ENCODE data around the gene PRKCZ.

The PRKCZ gene

GRCh38 chr1:2181752-2182151 is 131.5 kb downstream of the PRKCZ start:
- H3K4me3 ChIP-seq (ENCODE audit: low read length in 2 of 2): no peak overlapping the region
- no peaks in the 10 kb centered on the region for H3K9me3 ChIP-seq (ENCODE audit: control insufficient read depth in 2 of 2, low read length in 2 of 2)
- no peak overlapping the region for H3K27ac ChIP-seq (ENCODE audit: low read length)
- no peaks in the 10 kb centered on the region for H3K4me1 ChIP-seq (ENCODE audit: control insufficient read depth, insufficient read depth, low read length)
- H3K27me3 ChIP-seq (ENCODE audit: control insufficient read depth in 1 of 2, insufficient read depth in 2 of 2, low read length in 2 of 2): no peaks in the 10 kb centered on the region
- peaks cover 3 to 7% of the 10 kb centered on the region in 2 donors for H3K36me3 ChIP-seq (ENCODE audit: control insufficient read depth in 2 of 2, insufficient read depth in 2 of 2, low read length in 2 of 2)
- no peak overlapping the region for H3K9ac ChIP-seq (ENCODE audit: low read length in 2 of 2)

GRCh38 chr1:2182376-2182775 is 132.2 kb downstream of the PRKCZ start:
- Histone ChIP-seq H3K9me3 (ENCODE audit: control insufficient read depth in 2 of 2, low read length in 2 of 2) (no peaks in the 10 kb centered on the region), H3K27ac (ENCODE audit: low read length) (no peak overlapping the region), H3K27me3 (ENCODE audit: control insufficient read depth in 1 of 2, insufficient read depth in 2 of 2, low read length in 2 of 2) (no peaks in the 10 kb centered on the region), H3K4me3 (ENCODE audit: low read length in 2 of 2) (no peak overlapping the region), H3K4me1 (ENCODE audit: control insufficient read depth, insufficient read depth, low read length) (no peaks in the 10 kb centered on the region), H3K9ac (ENCODE audit: low read length in 2 of 2) (no peak overlapping the region), H3K36me3 (ENCODE audit: control insufficient read depth in 2 of 2, insufficient read depth in 2 of 2, low read length in 2 of 2) (peaks cover 3 to 7% of the 10 kb centered on the region in 2 donors)

- Histone ChIP-seq H3K4me3 (ENCODE audit: low read length in 2 of 2) (no peak overlapping the region), H3K27ac (ENCODE audit: low read length) (no peak overlapping the region), H3K36me3 (ENCODE audit: control insufficient read depth in 2 of 2, insufficient read depth in 2 of 2, low read length in 2 of 2) (peaks cover 3 to 7% of the 10 kb centered on the region in 2 donors), H3K27me3 (ENCODE audit: control insufficient read depth in 1 of 2, insufficient read depth in 2 of 2, low read length in 2 of 2) (no peaks in the 10 kb centered on the region), H3K4me1 (ENCODE audit: control insufficient read depth, insufficient read depth, low read length) (peaks cover under 1% of the 10 kb centered on the region), H3K9me3 (ENCODE audit: control insufficient read depth in 2 of 2, low read length in 2 of 2) (no peaks in the 10 kb centered on the region), H3K9ac (ENCODE audit: low read length in 2 of 2) (no peak overlapping the region)
Observed at GRCh38 chr1:2183937-2184334, 133.7 kb downstream of the PRKCZ start.

- Histone ChIP-seq H3K9me3 (ENCODE audit: control insufficient read depth in 2 of 2, low read length in 2 of 2) (no peaks in the 10 kb centered on the region), H3K9ac (ENCODE audit: low read length in 2 of 2) (no peak overlapping the region), H3K4me1 (ENCODE audit: control insufficient read depth, insufficient read depth, low read length) (peaks cover 4% of the 10 kb centered on the region), H3K27me3 (ENCODE audit: control insufficient read depth in 1 of 2, insufficient read depth in 2 of 2, low read length in 2 of 2) (no peaks in the 10 kb centered on the region), H3K36me3 (ENCODE audit: control insufficient read depth in 2 of 2, insufficient read depth in 2 of 2, low read length in 2 of 2) (peaks cover 3 to 7% of the 10 kb centered on the region in 2 donors), H3K4me3 (ENCODE audit: low read length in 2 of 2) (no peak overlapping the region), H3K27ac (ENCODE audit: low read length) (no peak overlapping the region)
Observed at GRCh38 chr1:2184531-2184930, 134.3 kb downstream of the PRKCZ start.

- H3K27ac ChIP-seq (ENCODE audit: low read length): no peak overlapping the region
- H3K36me3 ChIP-seq (ENCODE audit: control insufficient read depth in 2 of 2, insufficient read depth in 2 of 2, low read length in 2 of 2): peaks cover 3 to 7% of the 10 kb centered on the region in 2 donors
- H3K27me3 ChIP-seq (ENCODE audit: control insufficient read depth in 1 of 2, insufficient read depth in 2 of 2, low read length in 2 of 2): no peaks in the 10 kb centered on the region
Observed at GRCh38 chr1:2184934-2185333, 134.7 kb downstream of the PRKCZ start.

GRCh38 chr1:2185880-2186855 is 136.0 kb downstream of the PRKCZ start:
- H3K4me1 ChIP-seq (ENCODE audit: control insufficient read depth, insufficient read depth, low read length): peaks cover 20% of the 10 kb centered on the region
- H3K9me3 ChIP-seq (ENCODE audit: control insufficient read depth in 2 of 2, low read length in 2 of 2): no peaks in the 10 kb centered on the region
- no peaks in the 10 kb centered on the region for H3K27me3 ChIP-seq (ENCODE audit: control insufficient read depth in 1 of 2, insufficient read depth in 2 of 2, low read length in 2 of 2)
- peaks cover 3 to 4% of the 10 kb centered on the region in 2 donors for H3K36me3 ChIP-seq (ENCODE audit: control insufficient read depth in 2 of 2, insufficient read depth in 2 of 2, low read length in 2 of 2)
- H3K27ac ChIP-seq (ENCODE audit: low read length): no peak overlapping the region
- H3K4me3 ChIP-seq (ENCODE audit: low read length in 2 of 2): no peak overlapping the region
- H3K9ac ChIP-seq (ENCODE audit: low read length in 2 of 2): no peak overlapping the region

More at GRCh38 chr1:2184934-2185333, 134.7 kb downstream of the PRKCZ start:
- peaks cover 7% of the 10 kb centered on the region for H3K4me1 ChIP-seq (ENCODE audit: control insufficient read depth, insufficient read depth, low read length)
- no peak overlapping the region for H3K9ac ChIP-seq (ENCODE audit: low read length in 2 of 2)
- H3K9me3 ChIP-seq (ENCODE audit: control insufficient read depth in 2 of 2, low read length in 2 of 2): no peaks in the 10 kb centered on the region
- no peak overlapping the region for H3K4me3 ChIP-seq (ENCODE audit: low read length in 2 of 2)

- no peaks in the 10 kb centered on the region for H3K27me3 ChIP-seq (ENCODE audit: control insufficient read depth in 1 of 2, insufficient read depth in 2 of 2, low read length in 2 of 2)
- no peak overlapping the region for H3K27ac ChIP-seq (ENCODE audit: low read length)
- H3K9ac ChIP-seq (ENCODE audit: low read length in 2 of 2): no peak overlapping the region
- peaks cover 26% of the 10 kb centered on the region for H3K4me1 ChIP-seq (ENCODE audit: control insufficient read depth, insufficient read depth, low read length)
- no peak overlapping the region for H3K4me3 ChIP-seq (ENCODE audit: low read length in 2 of 2)
- H3K36me3 ChIP-seq (ENCODE audit: control insufficient read depth in 2 of 2, insufficient read depth in 2 of 2, low read length in 2 of 2): peaks cover 3 to 4% of the 10 kb centered on the region in 2 donors
- H3K9me3 ChIP-seq (ENCODE audit: control insufficient read depth in 2 of 2, low read length in 2 of 2): no peaks in the 10 kb centered on the region
Observed at GRCh38 chr1:2186901-2187300, 136.7 kb downstream of the PRKCZ start.

GRCh38 chr1:2187619-2188018 is 137.4 kb downstream of the PRKCZ start:
- Histone ChIP-seq H3K36me3 (ENCODE audit: control insufficient read depth in 2 of 2, insufficient read depth in 2 of 2, low read length in 2 of 2) (peaks cover 3 to 4% of the 10 kb centered on the region in 2 donors), H3K4me3 (ENCODE audit: low read length in 2 of 2) (no peak overlapping the region), H3K4me1 (ENCODE audit: control insufficient read depth, insufficient read depth, low read length) (peaks cover 33% of the 10 kb centered on the region), H3K9me3 (ENCODE audit: control insufficient read depth in 2 of 2, low read length in 2 of 2) (no peaks in the 10 kb centered on the region), H3K27me3 (ENCODE audit: control insufficient read depth in 1 of 2, insufficient read depth in 2 of 2, low read length in 2 of 2) (no peaks in the 10 kb centered on the region), H3K27ac (ENCODE audit: low read length) (no peak overlapping the region), H3K9ac (ENCODE audit: low read length in 2 of 2) (no peak overlapping the region)

GRCh38 chr1:2188336-2188735 is 138.1 kb downstream of the PRKCZ start:
- Histone ChIP-seq H3K9me3 (ENCODE audit: control insufficient read depth in 2 of 2, low read length in 2 of 2) (no peaks in the 10 kb centered on the region), H3K9ac (ENCODE audit: low read length in 2 of 2) (no peak overlapping the region), H3K4me3 (ENCODE audit: low read length in 2 of 2) (no peak overlapping the region), H3K27ac (ENCODE audit: low read length) (no peak overlapping the region), H3K4me1 (ENCODE audit: control insufficient read depth, insufficient read depth, low read length) (peaks cover 40% of the 10 kb centered on the region), H3K27me3 (ENCODE audit: control insufficient read depth in 1 of 2, insufficient read depth in 2 of 2, low read length in 2 of 2) (no peaks in the 10 kb centered on the region), H3K36me3 (ENCODE audit: control insufficient read depth in 2 of 2, insufficient read depth in 2 of 2, low read length in 2 of 2) (peaks cover 3 to 4% of the 10 kb centered on the region in 2 donors)

GRCh38 chr1:2189459-2190425 is 139.5 kb downstream of the PRKCZ start:
- H3K27ac ChIP-seq (ENCODE audit: low read length): peak overlapping the region; percentile 99
- no peaks in the 10 kb centered on the region for H3K9me3 ChIP-seq (ENCODE audit: control insufficient read depth in 2 of 2, low read length in 2 of 2)
- H3K4me3 ChIP-seq (ENCODE audit: low read length in 2 of 2): peak overlapping the region; percentile 73 to 84
- H3K9ac ChIP-seq (ENCODE audit: low read length in 2 of 2): peak overlapping the region; percentile 84 to 91
- H3K4me1 ChIP-seq (ENCODE audit: control insufficient read depth, insufficient read depth, low read length): peaks cover 47% of the 10 kb centered on the region
- no peaks in the 10 kb centered on the region for H3K36me3 ChIP-seq (ENCODE audit: control insufficient read depth in 2 of 2, insufficient read depth in 2 of 2, low read length in 2 of 2)
- no peaks in the 10 kb centered on the region for H3K27me3 ChIP-seq (ENCODE audit: control insufficient read depth in 1 of 2, insufficient read depth in 2 of 2, low read length in 2 of 2)
